Astrocyte (in vitro differentiated cells and primary cell): ENCODE data around the gene TNIK.

Experiments used
- EZH2 ChIP-seq: IDR thresholded peaks from 2 replicates; pipeline ENCODE4 v1.6.1; 2012; ENCODE audit warnings: mild to moderate bottlenecking, low read length, inconsistent platforms; ENCODE audit not compliant: insufficient read depth
- TF ChIP-seq, protein P1 (sequence below): IDR thresholded peaks from 2 replicates; pipeline ENCODE4 v1.5.1; 2011; ENCODE audit warnings: low read depth, mild to moderate bottlenecking, inconsistent platforms, low read length, moderate library complexity; ENCODE audit not compliant: insufficient read depth

DNA sequence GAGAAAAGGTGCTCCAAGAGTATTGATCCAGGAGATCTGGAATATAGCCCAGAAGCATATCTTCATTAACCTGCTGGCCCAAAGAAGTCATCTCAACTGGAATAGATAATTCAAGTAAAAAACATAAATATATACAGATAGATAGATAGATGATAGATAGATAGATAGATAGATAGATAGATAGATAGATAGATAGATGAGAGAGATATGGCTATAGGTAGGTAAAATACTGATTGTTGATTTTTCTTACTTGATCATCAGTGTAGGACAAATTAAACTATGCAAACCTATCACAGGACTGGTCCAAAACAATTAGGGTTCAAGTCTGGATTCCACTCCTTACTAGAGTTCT lies 83.6 kb downstream of the TNIK start:
- TF ChIP-seq, protein P1, sequence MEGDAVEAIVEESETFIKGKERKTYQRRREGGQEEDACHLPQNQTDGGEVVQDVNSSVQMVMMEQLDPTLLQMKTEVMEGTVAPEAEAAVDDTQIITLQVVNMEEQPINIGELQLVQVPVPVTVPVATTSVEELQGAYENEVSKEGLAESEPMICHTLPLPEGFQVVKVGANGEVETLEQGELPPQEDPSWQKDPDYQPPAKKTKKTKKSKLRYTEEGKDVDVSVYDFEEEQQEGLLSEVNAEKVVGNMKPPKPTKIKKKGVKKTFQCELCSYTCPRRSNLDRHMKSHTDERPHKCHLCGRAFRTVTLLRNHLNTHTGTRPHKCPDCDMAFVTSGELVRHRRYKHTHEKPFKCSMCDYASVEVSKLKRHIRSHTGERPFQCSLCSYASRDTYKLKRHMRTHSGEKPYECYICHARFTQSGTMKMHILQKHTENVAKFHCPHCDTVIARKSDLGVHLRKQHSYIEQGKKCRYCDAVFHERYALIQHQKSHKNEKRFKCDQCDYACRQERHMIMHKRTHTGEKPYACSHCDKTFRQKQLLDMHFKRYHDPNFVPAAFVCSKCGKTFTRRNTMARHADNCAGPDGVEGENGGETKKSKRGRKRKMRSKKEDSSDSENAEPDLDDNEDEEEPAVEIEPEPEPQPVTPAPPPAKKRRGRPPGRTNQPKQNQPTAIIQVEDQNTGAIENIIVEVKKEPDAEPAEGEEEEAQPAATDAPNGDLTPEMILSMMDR, result no peak
- TF ChIP-seq EZH2, result no peak
